NCI-H2107 treated with DMSO at 0.1 percent for 48 hours (cell line): Measurements from ENCODE around the gene FAM199X.
"Not testable (repeated sequence)": the region's sequence is repeated elsewhere in the genome, so short reads cannot be mapped to it uniquely, and the experiment has no call there.

Experiments
- DNase-seq: peaks from one replicate; lab custom pipeline; 2025; ENCODE audit not compliant: unreplicated experiment; lab: John Stamatoyannopoulos, UW

FAM199X gene

DNA sequence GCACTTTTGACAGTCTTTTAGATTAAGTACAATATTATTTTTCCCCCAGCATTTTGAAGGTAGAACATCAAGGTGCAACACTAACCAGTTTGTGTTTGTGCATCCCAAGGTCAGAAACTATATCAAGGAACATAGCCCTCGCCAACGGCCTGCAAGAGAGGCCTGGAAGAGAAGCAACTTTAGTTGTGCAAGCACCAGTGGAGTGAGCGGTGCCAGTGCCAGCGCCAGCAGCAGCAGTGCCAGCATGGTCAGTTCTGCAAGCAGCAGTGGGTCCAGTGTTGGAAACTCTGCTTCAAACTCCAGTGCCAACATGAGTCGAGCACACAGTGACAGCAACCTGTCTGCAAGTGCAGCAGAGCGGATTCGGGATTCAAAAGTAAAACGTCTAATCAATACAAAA, 21.7 kb downstream of the FAM199X start:
- no peak for DNase-seq

DNA sequence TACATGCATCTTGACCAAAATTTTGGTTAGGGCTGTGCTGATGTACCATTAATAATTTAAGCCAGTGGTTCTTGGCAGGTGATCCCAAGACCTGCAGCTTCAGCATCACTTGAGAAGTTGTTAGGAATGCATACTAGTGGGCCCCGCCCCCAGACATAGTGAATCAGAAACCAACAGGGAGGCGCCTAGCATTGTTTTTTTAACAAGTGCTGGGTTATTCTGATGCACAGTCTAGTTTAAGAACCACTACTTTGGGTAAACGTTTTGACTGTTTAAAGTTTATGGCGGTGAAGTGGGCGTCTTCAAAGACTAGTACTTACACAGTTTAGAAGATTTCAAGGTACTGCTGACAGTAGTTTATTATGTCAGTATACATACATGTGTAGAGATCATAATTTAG, 23.6 kb downstream of the FAM199X start:
- no peak for DNase-seq

DNA sequence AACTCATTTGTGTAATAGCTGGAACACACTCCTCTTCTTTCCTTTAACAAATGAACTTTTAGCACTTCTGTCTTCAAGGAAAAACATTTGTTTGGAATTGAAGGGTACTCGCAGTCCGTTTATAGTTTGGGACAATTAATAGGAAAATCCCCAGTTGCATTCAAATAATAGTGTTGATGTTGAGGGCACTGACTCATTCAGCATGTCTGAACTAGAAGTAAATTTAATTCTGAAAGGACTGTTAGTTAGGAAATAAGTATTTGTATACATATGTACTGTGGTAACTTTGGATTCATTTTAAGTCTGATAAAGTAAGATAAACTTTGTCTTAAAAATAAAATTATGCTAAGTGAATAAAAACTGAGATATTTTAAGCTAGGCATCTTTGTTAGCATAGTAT, 27.2 kb downstream of the FAM199X start:
- DNase-seq: no peak

DNA sequence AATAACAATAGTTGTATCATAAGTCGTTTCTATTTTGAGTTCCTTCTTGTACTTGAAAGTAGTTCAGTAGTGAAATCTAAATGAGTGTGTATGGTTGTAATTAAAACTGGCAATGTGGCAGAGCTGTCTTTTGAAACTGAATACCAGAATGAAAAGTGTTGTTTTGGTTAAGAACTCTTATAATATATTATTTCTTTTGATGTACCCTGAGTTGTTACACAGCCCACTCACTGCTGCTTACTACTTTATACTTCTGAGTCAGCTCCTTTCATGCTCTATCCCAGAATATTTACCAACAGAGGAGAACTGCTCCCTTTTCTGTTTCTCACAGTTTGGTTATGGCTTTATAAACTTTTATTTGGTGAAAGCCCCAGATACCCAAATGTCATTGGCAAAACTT, 28.8 kb downstream of the FAM199X start:
- DNase-seq: no peak

DNA sequence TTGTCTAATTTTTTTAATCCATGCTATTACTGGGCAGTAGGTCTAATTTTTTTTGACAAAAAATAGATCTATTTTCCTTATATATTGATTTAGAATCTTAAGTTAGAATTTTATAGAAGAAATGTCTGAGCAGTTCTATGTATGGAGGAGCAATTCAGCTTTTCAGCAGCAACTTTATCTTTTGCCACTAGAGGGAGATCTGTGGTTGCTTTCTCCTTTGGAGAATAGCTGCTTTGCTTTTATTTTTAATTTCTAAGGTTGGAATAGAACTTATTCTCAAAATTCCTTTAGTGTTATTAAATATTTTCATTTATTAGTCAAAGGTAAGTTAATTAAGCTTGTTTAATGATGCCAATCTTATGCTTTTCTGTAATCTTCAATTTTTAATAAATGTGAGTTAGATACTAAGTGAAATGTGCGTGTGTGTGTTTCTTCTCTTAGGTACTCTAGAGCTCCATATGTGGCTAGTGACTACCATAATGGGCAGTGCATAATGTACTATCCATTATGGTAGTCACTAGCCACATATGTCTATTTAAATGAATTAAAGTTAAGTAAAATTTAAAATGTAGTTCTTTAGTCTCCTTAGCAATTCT, 29.3 kb downstream of the FAM199X start:
- DNase-seq: peak; percentile 45

DNA sequence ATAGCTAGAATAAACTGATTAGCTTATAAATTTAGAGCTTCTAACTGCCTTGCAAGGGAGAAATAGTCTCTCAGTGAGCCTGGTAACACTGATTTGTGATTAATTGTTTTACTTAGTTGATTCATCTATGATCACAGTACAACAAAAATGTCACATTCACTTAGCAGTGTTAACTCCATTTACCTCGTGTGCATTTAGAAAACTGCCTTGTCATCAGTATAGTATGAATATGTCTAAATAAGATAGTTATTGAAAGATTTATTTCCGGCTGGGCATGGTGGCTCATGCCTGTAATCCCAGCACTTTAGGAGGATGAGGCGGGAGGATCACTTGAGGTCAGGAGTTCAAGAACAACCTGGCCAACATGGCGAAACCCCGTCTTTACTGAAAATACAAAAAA, 39.3 kb downstream of the FAM199X start:
- no peak for DNase-seq

DNA sequence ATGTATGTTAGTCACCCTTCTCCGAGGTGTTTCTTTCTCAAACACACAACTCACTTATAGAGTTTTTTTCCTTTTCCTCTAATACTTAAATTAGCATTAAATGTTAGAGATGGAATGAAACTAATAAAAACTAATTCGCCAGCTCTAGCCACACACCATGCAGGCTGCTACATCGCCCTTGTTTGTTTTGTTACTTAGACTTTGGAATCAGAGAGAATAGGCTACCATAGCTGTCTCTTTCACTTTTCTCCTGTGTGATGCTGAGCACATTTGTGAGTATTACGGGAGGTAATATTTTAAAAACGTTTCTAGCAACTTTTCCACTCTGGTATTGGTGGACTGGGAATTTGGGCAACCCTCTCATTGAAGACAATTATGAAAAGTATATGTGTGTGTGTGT, 44.9 kb downstream of the FAM199X start:
- no peak for DNase-seq

DNA sequence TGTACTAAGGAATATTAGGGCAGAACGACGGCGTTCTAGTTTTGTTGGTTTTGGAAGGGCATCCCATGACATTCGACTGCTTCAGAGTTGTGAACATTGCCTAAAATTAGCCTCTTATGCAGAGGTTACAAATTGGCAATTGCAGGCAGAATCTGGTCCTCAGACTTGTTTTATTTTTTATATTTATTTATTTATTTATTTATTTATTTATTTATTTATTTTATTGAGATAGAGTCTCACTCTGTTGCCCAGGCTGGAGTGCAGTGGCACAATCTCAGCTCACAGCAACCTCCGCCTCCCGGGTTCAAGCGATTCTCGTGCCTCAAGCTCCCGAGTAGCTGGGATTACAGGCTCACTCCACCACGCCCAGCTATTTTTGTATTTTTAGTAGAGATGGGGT, 63.8 kb downstream of the FAM199X start:
- not testable (repeated sequence) for DNase-seq
